Stomach smooth muscle (tissue), 2 donors: ENCODE measurements around the gene SOBP.

Experiments
- H3K27ac ChIP-seq: one replicate; pipeline ENCODE4 v1.7.0; 2013; ENCODE audit warnings: mild to moderate bottlenecking, low read length, inconsistent platforms
- H3K27me3 ChIP-seq, 2 donors: one replicate each; pipeline ENCODE4 v1.7.0; 2013; ENCODE audit warnings: low read length in 2 of 2; ENCODE audit not compliant: insufficient read depth in 2 of 2, control insufficient read depth in 1 of 2
- H3K36me3 ChIP-seq, 2 donors: one replicate each; pipeline ENCODE4 v1.7.0; 2013; ENCODE audit warnings: low read length in 2 of 2; ENCODE audit not compliant: control insufficient read depth in 2 of 2, insufficient read depth in 2 of 2
- H3K4me1 ChIP-seq: one replicate; pipeline ENCODE4 v1.7.0; 2013; ENCODE audit warnings: low read length; ENCODE audit not compliant: control insufficient read depth, insufficient read depth
- H3K4me3 ChIP-seq, 2 donors: one replicate each; pipeline ENCODE4 v1.7.0; 2013; ENCODE audit warnings: low read length in 2 of 2
- H3K9ac ChIP-seq, 2 donors: one replicate each; pipeline ENCODE4 v1.7.0; 2013; ENCODE audit warnings: low read length in 2 of 2, mild to moderate bottlenecking in 1 of 2
- H3K9me3 ChIP-seq, 2 donors: one replicate each; pipeline ENCODE4 v1.7.0; 2013; ENCODE audit warnings: low read length in 2 of 2; ENCODE audit not compliant: control insufficient read depth in 2 of 2
- donor health status: healthy.
- donor health status: Pancreatic carcinoma.

SOBP gene

DNA sequence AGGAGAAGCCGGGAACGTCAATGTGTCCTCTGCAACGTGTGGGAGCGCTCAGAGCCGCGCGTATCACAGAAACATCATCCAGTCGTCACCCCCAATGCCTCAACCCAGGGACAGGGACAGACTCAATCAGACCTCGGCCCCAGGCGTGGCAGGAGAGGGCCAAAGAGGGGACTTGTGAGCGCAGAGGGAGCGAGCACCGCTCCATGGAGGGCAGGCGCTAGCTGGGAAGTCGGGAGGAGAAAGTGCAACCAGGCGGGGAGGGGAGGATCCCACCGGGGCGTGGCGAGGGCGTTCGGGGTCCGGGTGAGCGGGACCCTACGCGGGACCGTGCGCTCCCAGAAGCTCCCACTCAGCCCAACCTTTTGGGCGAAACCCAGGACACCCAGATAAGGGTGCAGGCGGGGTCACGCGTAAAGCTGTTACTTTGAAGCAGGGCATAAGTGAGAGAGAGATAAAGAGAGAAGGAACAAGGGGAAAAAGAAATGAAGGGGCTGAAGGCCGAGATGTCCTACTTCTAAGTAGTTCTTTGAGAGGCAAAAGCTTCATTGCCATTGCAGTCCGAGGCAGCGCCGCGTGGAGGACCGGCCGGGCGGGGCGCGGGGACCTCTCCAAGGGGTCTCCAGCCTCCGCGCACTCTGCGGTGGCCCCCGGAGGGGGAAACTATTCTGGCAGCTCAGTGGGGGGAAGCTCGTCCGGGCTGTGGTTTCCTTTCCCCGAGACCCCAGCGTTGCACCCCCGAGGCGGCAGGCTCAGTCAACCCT is 862 bp upstream of the SOBP start:
- Histone ChIP-seq H3K4me1 (peaks cover 28% of the 10 kb centered on the region), H3K36me3 (no peaks in the 10 kb centered on the region), H3K9me3 (no peaks in the 10 kb centered on the region), H3K27ac (peak overlapping the region; percentile 64), H3K27me3 (no peaks in the 10 kb centered on the region), H3K4me3 (peak overlapping the region; percentile 77 to 83), H3K9ac (peak overlapping the region; percentile 63 to 74)

DNA sequence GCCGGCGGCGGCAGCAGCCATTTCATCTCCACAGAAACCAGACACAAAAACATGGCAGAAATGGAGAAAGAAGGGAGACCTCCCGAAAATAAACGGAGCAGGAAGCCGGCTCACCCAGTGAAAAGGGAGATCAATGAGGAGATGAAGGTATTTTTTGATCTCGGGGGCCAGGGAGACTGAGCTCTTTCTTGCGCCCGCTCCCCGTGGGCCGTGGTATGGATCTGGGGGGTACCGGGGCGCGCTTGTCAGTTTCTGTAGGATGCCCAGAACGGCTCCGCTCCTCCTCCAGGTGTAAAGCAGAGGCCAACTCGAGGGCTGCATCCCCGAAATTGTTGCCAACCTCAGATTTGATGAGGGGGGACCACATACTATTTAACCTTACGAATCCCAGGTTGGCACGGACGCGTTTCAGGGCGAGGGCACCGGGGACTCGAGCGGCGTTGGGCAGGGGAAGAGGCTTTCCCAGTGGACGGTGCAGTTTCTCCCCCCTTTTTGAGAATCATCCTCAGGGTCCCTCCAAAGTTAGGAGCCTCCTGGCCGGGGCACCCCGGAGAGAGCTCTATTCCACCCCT is 735 bp downstream of the SOBP start:
- Histone ChIP-seq H3K9ac (peak overlapping the region; percentile 78 to 84), H3K27ac (peak overlapping the region; percentile 66), H3K9me3 (no peaks in the 10 kb centered on the region), H3K4me1 (peaks cover 32% of the 10 kb centered on the region), H3K27me3 (no peaks in the 10 kb centered on the region), H3K4me3 (peak overlapping the region; percentile 76 to 88), H3K36me3 (no peaks in the 10 kb centered on the region)

DNA sequence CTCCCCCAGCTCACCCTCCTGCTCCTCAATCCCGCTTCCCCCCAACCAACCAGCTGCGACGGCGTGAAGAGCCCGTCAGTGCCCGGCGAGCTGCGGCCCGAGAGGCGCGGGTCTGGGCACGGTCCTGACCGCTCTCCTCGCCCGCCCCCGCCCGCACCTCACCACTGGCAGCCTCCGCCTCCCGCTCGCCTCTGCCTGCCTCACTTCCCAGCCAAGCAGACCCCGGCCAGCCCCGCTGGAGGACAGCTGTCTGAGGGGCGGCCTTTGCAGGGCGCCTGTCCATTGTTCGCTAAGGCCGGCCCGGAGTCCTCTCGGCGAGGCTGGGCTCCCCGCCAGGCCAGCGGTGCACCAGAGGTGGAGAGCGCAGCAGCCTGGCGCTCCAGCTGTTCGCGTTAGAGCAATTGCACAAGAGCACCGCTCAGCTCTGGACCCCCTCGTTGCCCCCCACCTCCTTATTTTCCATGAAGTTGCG is 1.3 kb downstream of the SOBP start:
- H3K9ac ChIP-seq: peak overlapping the region; percentile 78 to 84
- H3K27ac ChIP-seq: peak overlapping the region; percentile 66
- no peaks in the 10 kb centered on the region for H3K9me3 ChIP-seq
- no peaks in the 10 kb centered on the region for H3K36me3 ChIP-seq
- no peaks in the 10 kb centered on the region for H3K27me3 ChIP-seq
- peaks cover 37% of the 10 kb centered on the region for H3K4me1 ChIP-seq
- H3K4me3 ChIP-seq: peak overlapping the region; percentile 76 to 88

DNA sequence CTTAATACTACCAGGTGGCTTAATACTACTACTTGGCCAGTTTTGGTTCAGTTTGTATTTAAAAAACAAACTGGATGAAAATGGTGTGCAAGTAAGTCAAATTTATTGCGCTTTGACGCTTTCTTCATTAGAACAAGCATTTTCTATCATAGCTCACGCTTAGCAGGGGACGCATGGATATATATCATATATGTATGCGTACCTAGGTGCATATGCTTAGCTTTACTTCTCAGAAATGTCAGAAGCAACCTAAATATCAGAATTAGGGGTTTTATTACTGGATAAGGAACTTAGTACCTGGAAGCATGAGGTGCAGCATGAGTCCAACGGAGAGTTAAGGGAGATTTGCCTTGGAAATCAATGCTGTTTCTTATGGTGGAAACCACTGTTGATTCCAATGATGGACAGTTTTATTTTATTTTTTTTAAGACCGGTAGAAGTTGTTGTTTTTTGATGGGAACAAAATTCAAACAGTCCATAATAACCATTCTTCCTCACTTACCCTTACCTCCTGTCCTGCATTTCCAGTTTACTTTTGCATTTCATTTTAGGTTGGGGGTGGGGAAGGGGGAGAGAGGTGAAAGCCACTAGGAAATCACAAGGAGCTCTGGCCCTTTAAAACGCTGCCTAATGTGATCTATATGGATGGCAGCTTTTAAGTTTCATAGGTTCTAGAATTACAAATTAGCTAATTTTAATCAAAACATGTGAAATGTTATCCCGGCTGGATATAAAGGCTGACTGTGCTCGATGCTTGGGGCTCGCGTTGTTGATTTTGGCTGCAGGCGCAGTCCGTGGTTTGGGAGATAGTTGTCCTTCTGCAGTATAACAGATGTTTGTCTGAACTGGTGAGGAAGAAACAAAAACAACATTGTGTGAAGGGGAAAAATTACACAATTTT is 2.1 kb downstream of the SOBP start:
- H3K4me1 ChIP-seq: peaks cover 40% of the 10 kb centered on the region
- H3K4me3 ChIP-seq: peak overlapping the region; percentile 76 to 88
- no peaks in the 10 kb centered on the region for H3K9me3 ChIP-seq
- H3K9ac ChIP-seq: peak overlapping the region; percentile 55 to 84
- H3K27me3 ChIP-seq: no peaks in the 10 kb centered on the region
- no peaks in the 10 kb centered on the region for H3K36me3 ChIP-seq
- peak overlapping the region; percentile 76 for H3K27ac ChIP-seq

DNA sequence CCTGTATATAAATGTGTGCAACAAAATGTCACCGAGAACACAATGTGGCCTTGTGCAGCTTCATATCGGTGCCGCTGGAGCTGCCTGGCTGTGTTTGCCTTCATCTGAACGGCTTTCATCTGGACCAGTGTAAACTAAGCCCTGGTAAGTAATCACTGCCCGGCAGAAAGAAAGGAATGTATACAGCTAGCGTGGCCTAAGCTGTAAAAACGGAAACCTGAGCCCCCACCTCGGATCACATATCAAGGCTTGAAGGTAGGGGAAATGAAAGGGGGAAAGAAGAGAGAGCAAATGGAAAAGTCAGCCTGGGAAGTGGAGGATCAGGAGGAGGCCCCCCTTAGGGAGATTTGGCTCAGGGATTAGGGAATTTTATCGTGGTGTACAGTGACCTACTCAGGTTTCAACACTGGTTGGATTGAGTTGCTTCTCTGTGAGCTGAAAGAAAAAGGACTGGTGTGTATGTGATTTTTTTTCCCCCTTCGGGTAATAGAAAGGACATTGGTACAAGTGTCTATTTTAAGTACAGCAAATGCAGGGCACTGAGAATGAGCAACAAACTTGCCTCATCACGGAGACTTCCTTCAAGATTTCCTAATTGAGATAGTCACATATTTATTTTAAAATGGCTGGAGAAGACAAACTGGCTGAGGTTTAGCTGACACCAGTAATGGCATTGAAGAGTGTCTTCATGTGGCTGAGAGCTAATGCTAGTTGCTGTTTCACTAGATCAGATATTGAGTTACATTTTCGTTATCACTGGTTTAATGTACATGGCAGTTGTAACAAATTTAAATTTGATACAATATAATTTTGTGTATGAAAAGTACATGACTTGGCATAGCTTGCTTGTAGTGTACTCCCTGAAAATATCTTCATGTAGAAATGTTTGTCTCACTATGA is 3.5 kb downstream of the SOBP start:
- H3K36me3 ChIP-seq: no peaks in the 10 kb centered on the region
- peak overlapping the region; percentile 79 to 84 for H3K9ac ChIP-seq
- no peaks in the 10 kb centered on the region for H3K27me3 ChIP-seq
- peak overlapping the region; percentile 76 to 88 for H3K4me3 ChIP-seq
- peaks cover 44% of the 10 kb centered on the region for H3K4me1 ChIP-seq
- no peaks in the 10 kb centered on the region for H3K9me3 ChIP-seq
- peak overlapping the region; percentile 76 for H3K27ac ChIP-seq

DNA sequence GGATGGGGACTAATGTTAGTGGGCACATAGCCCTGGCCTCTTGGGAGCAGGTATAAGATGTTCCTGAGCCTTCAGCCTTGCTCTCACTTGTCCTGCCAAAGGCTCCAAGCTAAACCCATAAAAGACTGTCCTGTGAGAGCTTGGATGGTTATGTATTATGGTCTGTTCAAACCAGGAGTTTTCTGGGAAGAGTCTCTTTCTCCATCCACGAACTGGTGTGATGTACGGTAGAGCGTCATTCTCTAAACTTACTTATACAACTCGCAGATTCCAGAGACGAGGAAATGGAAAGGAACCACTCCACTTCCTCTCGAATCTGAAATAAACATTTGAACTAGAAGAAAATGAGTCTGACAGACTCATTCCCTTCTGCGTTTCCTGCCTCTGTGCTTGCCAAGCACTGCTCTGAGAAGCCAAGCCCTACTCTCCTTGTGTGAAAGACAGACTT is 5.3 kb downstream of the SOBP start:
- H3K27ac ChIP-seq: peak overlapping the region; percentile 85
- peak overlapping the region; percentile 64 to 84 for H3K9ac ChIP-seq
- peak overlapping the region; percentile 10 to 58 for H3K4me3 ChIP-seq
- H3K4me1 ChIP-seq: peaks cover 37% of the 10 kb centered on the region
- no peaks in the 10 kb centered on the region for H3K36me3 ChIP-seq
- H3K27me3 ChIP-seq: no peaks in the 10 kb centered on the region
- no peaks in the 10 kb centered on the region for H3K9me3 ChIP-seq

DNA sequence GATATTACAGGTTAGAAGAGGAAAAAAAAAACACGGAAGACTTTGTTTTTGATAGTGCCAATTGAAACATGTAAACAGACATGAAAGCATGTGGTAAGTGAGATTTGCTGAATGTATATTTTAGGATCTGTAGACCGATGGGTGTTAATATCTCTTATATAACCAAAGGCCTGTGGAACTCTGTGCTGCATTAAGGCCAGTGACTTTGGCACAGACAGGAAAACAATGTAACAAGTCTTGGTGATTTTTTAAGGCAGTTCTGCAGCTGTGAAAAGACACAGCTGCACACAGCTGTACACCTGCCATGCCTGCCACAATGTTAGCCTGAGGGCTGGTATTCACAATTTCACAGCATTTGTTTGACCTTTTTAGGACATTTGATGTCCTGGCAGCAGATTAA is 6.1 kb downstream of the SOBP start:
- Histone ChIP-seq H3K27ac (peak overlapping the region; percentile 85), H3K4me3 (peak overlapping the region; percentile 15 to 17), H3K9ac (peak overlapping the region; percentile 64 to 84), H3K9me3 (no peaks in the 10 kb centered on the region), H3K36me3 (no peaks in the 10 kb centered on the region), H3K4me1 (peaks cover 34% of the 10 kb centered on the region), H3K27me3 (no peaks in the 10 kb centered on the region)

DNA sequence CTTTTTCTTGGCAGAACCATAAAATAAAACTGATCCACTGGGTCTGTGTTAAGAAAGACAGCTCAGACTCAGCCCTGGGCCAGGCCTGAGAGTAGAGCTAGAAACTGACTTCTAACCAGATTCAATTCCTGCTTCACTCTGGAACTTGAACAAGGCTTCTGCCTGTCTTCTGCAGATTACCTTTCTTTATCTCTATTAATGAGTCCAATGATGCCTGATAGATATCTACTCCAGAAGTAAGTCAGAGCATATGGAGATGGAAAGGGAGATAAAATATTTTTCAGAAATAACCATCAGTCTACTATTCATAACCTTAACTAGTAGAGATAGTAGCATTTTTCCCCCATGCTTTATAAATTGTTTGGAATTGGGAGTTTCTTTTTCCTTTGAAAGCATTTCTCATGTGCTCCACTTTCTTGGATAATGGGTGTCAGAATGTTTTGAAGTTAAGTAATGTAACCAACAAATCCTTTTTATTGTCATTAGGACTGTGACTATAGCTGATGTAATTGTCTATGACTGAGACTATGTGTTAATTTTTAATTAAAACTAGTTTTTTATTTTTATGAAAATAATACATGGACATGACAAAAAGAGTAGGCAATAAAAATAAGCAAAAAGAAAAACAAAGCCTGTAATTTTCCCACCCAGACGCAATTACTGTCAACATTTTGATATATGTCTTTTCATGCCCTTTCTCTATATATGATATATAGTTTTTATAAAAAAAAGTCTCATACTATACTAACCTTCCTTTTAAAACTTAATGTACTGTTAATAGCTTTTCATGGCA is 7.2 kb downstream of the SOBP start:
- H3K9ac ChIP-seq: no peak overlapping the region
- H3K4me1 ChIP-seq: peaks cover 24% of the 10 kb centered on the region
- no peaks in the 10 kb centered on the region for H3K27me3 ChIP-seq
- H3K36me3 ChIP-seq: no peaks in the 10 kb centered on the region
- no peaks in the 10 kb centered on the region for H3K9me3 ChIP-seq
- peak overlapping the region; percentile 85 for H3K27ac ChIP-seq
- H3K4me3 ChIP-seq: no peak overlapping the region

DNA sequence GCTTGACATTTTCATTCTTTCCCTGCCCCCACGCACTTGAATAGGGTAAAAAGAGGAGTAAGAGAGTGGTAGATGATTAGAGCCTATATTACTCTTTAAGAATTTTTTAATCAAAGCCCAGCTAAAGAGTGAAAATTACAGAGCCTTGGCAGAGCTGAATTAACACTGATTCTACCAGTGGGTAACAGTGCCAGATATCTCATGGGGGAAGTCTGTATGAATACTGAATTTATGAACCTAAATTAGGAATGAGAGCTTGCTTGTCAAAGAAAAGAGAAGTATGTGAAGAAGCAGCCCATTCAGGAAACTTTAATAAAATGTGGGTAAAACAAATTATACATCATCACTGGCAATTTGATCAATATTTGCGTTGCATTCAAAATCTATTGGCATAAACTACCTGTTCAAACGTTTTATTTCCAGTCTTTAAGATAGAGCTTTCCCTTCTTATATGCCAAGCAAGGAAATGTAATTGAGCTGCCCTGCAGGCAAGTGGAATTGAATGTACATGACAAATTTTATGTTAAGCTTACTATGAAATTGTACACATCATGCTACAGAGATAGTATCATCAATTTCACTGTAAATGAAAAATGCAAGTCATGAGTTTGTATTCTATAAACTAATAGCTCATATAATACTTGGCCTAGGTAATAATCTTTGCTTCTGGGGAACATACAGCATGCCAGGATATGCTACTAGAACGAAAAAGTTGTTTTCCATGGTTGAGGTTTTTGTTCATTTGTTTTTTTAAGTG is 14.5 kb downstream of the SOBP start:
- H3K36me3 ChIP-seq: no peaks in the 10 kb centered on the region
- H3K4me1 ChIP-seq: no peaks in the 10 kb centered on the region
- no peak overlapping the region for H3K4me3 ChIP-seq
- no peaks in the 10 kb centered on the region for H3K9me3 ChIP-seq
- no peak overlapping the region for H3K27ac ChIP-seq
- no peaks in the 10 kb centered on the region for H3K27me3 ChIP-seq
- no peak overlapping the region for H3K9ac ChIP-seq
